Measurements from ENCODE around the gene ASPG. TPM values are rescaled to one million over a fixed set of nuclear protein-coding genes. Genes with fewer than 3 reads are reported as not detected.

The ASPG gene
- total RNA-seq, 1 experiment from 2014 or later = not detected

DNA sequence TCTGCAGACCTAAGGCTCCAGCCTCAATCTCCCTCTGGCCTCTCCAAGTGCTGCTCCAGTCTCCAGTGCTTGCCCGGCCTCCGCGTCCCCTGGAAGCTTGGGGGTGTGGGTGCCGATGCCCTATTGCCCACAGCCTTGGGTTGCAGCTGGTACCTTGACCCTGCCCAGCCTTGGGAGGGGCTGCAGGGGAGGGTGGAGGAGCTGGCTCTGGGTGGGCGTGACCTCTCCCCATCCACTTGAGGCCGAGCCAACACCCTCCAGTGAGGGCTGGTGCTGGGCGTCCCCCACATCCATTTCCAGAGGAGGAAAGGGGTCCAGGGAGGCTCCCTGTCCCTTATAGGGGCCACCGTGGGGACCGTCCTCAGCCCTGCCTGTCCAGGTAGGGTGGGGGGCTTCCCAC, 77.0 kb downstream of the ASPG start:
- Histone ChIP-seq H3K4me3 (no peak overlapping the region), H3K36me3 (ENCODE audit: low read depth) (no peaks in the 10 kb centered on the region), H3K27me3 (ENCODE audit: insufficient read depth, low read depth) (peaks cover 86% of the 10 kb centered on the region), H4K20me1 (ENCODE audit: insufficient read depth) (no peaks in the 10 kb centered on the region), H2AFZ (no peak overlapping the region), H3F3A (ENCODE audit: insufficient read depth, low read depth) (peaks cover 6% of the 10 kb centered on the region; the same call in 1 of the 2 replicates), H3K4me1 (replicated peaks; ENCODE audit: insufficient read depth) (no peaks in the 10 kb centered on the region), H3K27ac (no peak overlapping the region), H3K9me3 (ENCODE audit: insufficient read depth, low read depth) (no peaks in the 10 kb centered on the region), H3K9me2 (ENCODE audit: insufficient read depth) (no peaks in the 10 kb centered on the region), H3K4me2 (no peak overlapping the region), H3K79me2 (ENCODE audit: low read depth) (no peaks in the 10 kb centered on the region)
- intact Hi-C loops (cut with micrococcal nuclease; ENCODE audit: unreplicated experiment) = no loop called here
- TF ChIP-seq CTCF (conservative IDR thresholded peaks at IDR 0.05) (no peak), EZH2 (IDR thresholded peaks at IDR 0.05; ENCODE audit: low read depth) (no peak)
- BruUV-seq (replicated peaks) = no TSS peak
- ChIA-PET CTCF (no interaction called here), POLR2A (ENCODE audit: unreplicated experiment) (no interaction called here)
- DNase-seq = no peak

DNA sequence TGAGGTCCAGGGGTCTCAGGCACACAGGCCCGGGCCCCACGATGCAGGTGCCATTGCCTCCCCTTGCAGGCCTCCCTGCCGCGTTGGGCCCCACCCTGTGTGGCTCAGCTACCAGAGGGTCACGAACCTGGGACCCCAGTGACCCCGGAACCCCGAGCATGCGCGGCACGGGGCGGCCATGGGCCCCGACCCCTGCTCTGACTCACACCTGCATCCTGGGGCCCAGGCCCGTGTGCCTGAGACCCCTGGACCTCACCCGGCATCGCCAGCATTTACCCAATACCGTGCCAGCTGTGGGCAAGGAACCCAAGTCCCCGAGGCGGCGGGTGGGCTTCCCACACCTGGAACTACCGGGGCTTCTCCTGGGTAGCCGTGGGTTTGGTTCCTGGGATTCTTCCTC, 78.0 kb downstream of the ASPG start:
- Histone ChIP-seq H3K4me3 (no peak overlapping the region), H3K27me3 (ENCODE audit: insufficient read depth, low read depth) (peaks cover 87% of the 10 kb centered on the region), H3K27ac (no peak overlapping the region), H2AFZ (no peak overlapping the region), H3K9me2 (ENCODE audit: insufficient read depth) (no peaks in the 10 kb centered on the region), H3K36me3 (ENCODE audit: low read depth) (no peaks in the 10 kb centered on the region), H3K4me1 (replicated peaks; ENCODE audit: insufficient read depth) (no peaks in the 10 kb centered on the region), H3K4me2 (no peak overlapping the region), H3F3A (ENCODE audit: insufficient read depth, low read depth) (peaks cover 6% of the 10 kb centered on the region; the same call in 1 of the 2 replicates), H3K79me2 (ENCODE audit: low read depth) (no peaks in the 10 kb centered on the region), H3K9me3 (ENCODE audit: insufficient read depth, low read depth) (no peaks in the 10 kb centered on the region), H4K20me1 (ENCODE audit: insufficient read depth) (no peaks in the 10 kb centered on the region)
- ChIA-PET CTCF (no interaction called here), POLR2A (ENCODE audit: unreplicated experiment) (no interaction called here)
- BruUV-seq (replicated peaks) = no TSS peak
- TF ChIP-seq CTCF (conservative IDR thresholded peaks at IDR 0.05) (no peak), EZH2 (IDR thresholded peaks at IDR 0.05; ENCODE audit: low read depth) (no peak)
- DNase-seq = no peak
- intact Hi-C loops (cut with micrococcal nuclease; ENCODE audit: unreplicated experiment) = no loop called here

DNA sequence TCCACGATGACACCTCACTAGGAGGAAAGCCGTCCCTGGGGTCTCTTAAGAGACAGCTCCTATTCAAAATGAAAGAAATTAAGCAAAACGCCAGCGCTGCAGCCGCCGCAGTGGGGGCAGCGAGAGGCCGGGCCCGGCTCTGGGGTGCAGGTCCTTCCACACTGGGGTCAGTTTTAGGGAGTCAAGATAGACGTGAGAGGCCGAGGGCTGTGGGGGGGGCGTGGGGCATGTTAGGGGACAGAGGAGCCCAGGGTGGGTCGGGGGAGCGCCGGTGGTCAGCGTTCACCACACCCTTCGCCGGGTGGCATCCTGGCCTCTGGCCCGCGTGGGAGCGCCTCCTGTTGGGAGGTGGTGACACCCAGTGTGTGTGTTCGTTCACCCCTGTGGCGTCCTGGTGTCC, 78.5 kb downstream of the ASPG start:
- BruUV-seq (replicated peaks) = no TSS peak
- no peak for TF ChIP-seq EZH2 (IDR thresholded peaks at IDR 0.05; ENCODE audit: low read depth)
- TF ChIP-seq CTCF (conservative IDR thresholded peaks at IDR 0.05) = no peak
- ChIA-PET POLR2A (ENCODE audit: unreplicated experiment) (no interaction called here), CTCF (no interaction called here)
- intact Hi-C loops (cut with micrococcal nuclease; ENCODE audit: unreplicated experiment) = no loop called here
- H3K27me3 ChIP-seq (ENCODE audit: insufficient read depth, low read depth) = peaks cover 87% of the 10 kb centered on the region
- no peak overlapping the region for H3K4me3 ChIP-seq
- no peak overlapping the region for H3K27ac ChIP-seq
- DNase-seq = no peak
- H2AFZ ChIP-seq = no peak overlapping the region
- H3K4me1 ChIP-seq (replicated peaks; ENCODE audit: insufficient read depth) = no peaks in the 10 kb centered on the region
- no peaks in the 10 kb centered on the region for H3K79me2 ChIP-seq (ENCODE audit: low read depth)
- H3K36me3 ChIP-seq (ENCODE audit: low read depth) = no peaks in the 10 kb centered on the region
- no peak overlapping the region for H3K4me2 ChIP-seq
- H3F3A ChIP-seq (ENCODE audit: insufficient read depth, low read depth) = peaks cover 6% of the 10 kb centered on the region; the same call in 1 of the 2 replicates
- no peaks in the 10 kb centered on the region for H3K9me2 ChIP-seq (ENCODE audit: insufficient read depth)
- no peaks in the 10 kb centered on the region for H4K20me1 ChIP-seq (ENCODE audit: insufficient read depth)
- H3K9me3 ChIP-seq (ENCODE audit: insufficient read depth, low read depth) = no peaks in the 10 kb centered on the region

Data from PC-9 (cell line).